ENCODE results near the gene AOAH. TPM values are rescaled to one million over a fixed set of nuclear protein-coding genes. Genes with fewer than 3 reads are reported as not detected.

Gene AOAH
- total RNA-seq, 1 donor: not detected

DNA sequence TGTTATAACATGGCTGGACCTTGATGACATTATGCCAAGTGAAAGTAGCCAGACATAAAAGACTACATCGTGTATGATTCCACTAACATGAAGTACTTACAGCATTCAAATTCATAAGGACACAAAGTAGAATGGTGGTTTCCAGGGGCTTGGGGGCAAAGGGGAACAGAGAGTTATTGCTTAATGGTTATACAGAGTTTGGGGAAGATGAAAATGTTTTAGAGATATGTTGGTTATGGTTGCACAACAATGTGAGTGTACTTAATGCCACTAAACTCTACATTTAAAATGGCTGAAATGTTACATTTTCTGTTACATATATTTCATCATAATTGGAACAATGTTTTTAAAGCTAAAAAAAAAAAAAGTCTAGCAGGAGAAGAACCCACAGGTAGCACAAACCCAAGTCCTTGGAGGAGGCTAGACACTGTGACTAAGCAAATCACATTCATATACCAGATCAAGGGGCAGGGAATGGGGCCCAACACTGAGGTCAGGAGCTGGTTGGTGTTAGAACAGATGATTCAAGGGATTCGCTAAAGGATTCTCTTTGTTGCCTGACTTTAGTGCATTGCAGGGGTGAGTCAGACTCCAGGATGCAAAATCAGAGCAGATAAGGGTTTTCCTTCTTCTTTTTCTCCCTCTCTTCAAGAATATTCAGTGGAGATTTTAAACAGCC, 25.1 kb upstream of the AOAH start:
- TF ChIP-seq, protein P1, sequence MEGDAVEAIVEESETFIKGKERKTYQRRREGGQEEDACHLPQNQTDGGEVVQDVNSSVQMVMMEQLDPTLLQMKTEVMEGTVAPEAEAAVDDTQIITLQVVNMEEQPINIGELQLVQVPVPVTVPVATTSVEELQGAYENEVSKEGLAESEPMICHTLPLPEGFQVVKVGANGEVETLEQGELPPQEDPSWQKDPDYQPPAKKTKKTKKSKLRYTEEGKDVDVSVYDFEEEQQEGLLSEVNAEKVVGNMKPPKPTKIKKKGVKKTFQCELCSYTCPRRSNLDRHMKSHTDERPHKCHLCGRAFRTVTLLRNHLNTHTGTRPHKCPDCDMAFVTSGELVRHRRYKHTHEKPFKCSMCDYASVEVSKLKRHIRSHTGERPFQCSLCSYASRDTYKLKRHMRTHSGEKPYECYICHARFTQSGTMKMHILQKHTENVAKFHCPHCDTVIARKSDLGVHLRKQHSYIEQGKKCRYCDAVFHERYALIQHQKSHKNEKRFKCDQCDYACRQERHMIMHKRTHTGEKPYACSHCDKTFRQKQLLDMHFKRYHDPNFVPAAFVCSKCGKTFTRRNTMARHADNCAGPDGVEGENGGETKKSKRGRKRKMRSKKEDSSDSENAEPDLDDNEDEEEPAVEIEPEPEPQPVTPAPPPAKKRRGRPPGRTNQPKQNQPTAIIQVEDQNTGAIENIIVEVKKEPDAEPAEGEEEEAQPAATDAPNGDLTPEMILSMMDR (IDR thresholded peaks at IDR 0.05; ENCODE audit: insufficient read depth, low read depth, low read length): no peak
- no peak overlapping the region for H3K4me3 ChIP-seq (ENCODE audit: low read depth, low read length)
- no peak for DNase-seq (ENCODE audit: low read depth)

GRCh38 chr7:36748017-36748487, 23.8 kb upstream of the AOAH start:
- no peak for DNase-seq (ENCODE audit: low read depth)
- TF ChIP-seq, protein P1 (IDR thresholded peaks at IDR 0.05; ENCODE audit: insufficient read depth, low read depth, low read length): no peak
- H3K4me3 ChIP-seq (ENCODE audit: low read depth, low read length): no peak overlapping the region

- no peak overlapping the region for H3K4me3 ChIP-seq (ENCODE audit: low read depth, low read length)
- TF ChIP-seq, protein P1 (IDR thresholded peaks at IDR 0.05; ENCODE audit: insufficient read depth, low read depth, low read length): no peak
- DNase-seq (ENCODE audit: low read depth): no peak
Observed at GRCh38 chr7:36747280-36748016, 23.2 kb upstream of the AOAH start.

DNA sequence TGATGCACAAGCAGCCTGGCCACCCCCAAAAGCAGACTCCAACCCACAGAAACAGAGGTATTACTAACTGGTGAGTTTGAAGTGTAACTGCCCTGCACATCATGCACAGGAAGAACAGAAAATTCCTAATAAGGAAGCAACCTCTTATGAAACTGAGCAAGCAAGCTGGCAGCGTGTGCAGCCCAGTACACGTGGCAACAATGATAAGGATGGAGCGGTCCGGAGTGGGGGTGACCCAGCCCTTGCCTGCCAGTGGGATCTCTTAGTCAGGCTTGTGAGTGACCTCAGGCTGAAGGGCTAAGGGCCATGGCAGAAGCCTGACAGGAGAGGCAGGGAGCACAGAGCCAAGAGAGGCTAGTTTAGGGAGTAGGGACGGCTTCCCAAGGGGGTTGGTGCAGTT, 22.1 kb upstream of the AOAH start:
- H3K4me3 ChIP-seq (ENCODE audit: low read depth, low read length): no peak overlapping the region
- TF ChIP-seq, protein P1 (IDR thresholded peaks at IDR 0.05; ENCODE audit: insufficient read depth, low read depth, low read length): no peak
- peak; percentile 18 for DNase-seq (ENCODE audit: low read depth)

GRCh38 chr7:36742911-36743775, 18.8 kb upstream of the AOAH start:
- H3K4me3 ChIP-seq (ENCODE audit: low read depth, low read length): no peak overlapping the region
- TF ChIP-seq, protein P1 (IDR thresholded peaks at IDR 0.05; ENCODE audit: insufficient read depth, low read depth, low read length): no peak
- no peak for DNase-seq (ENCODE audit: low read depth)

DNA sequence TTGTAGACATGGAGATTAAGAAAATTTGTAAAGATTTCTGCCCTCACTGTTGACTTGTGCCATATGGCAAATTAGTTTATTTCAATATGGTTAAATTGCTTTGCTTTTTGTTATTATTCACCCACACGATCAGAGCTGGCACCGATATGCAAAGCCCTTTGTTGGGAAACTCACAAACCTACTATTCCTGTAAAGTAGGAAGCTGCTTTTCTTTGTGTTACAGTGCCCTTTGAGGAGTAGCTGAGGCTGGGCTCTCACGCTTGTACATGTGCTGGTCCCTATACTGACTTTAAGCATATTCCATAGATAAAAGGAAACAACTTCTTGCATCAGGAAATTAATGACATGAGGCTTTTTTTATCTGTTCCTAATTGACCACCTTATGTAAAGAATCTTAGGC, 17.6 kb upstream of the AOAH start:
- TF ChIP-seq, protein P1 (IDR thresholded peaks at IDR 0.05; ENCODE audit: insufficient read depth, low read depth, low read length): no peak
- no peak overlapping the region for H3K4me3 ChIP-seq (ENCODE audit: low read depth, low read length)
- no peak for DNase-seq (ENCODE audit: low read depth)

Data from fibroblast of villous mesenchyme (primary cell).